Kasumi-1 (cell line): ENCODE data around the gene COL4A2.
A peak's percentile ranks its signal among the peaks of the same experiment; 100 is the strongest.

ENCODE experiments used
- DNase-seq, 2 experiments: peaks; one replicate each; lab custom pipeline; 2025; lab: John Stamatoyannopoulos, UW

COL4A2 gene

DNA sequence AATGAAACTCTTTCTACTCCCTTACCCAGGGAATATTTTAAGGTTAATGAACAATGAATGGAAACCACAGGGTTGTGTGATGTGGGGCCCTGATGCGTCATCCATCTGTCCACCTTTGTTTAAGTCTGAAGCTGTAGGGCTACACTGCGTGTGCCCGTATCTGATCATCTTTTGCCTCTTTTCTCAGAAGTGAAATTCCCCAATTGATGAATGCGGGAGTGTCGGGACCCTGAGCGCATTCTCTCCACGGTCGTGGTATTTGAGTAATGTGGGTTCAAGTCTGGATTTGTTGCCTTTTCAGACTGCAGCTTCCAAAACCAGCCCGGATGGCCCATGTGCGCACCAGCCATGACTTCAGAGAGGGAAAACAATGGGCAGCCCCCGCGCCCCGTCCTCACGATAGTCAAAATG, 112.3 kb downstream of the COL4A2 start:
- no peak for DNase-seq

DNA sequence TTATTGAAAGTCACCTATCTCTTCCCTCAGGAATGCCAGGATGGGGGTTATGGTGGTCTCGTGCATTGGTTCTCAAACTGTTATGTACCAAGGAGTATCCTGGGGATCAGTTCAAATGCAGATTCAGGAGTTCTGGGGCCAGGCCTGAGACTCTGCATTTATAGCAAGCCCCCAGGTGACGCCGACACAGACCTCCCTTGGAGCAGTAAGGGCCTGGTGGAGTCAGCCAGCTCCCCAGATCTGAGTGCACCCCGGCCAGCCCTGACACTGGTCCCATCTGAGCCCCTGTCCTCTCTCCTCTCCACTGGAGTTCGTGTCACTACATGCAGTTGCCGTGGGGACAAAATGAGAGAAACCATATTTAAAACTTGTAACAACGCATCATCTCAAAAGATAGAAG, 112.9 kb downstream of the COL4A2 start:
- DNase-seq = no peak

DNA sequence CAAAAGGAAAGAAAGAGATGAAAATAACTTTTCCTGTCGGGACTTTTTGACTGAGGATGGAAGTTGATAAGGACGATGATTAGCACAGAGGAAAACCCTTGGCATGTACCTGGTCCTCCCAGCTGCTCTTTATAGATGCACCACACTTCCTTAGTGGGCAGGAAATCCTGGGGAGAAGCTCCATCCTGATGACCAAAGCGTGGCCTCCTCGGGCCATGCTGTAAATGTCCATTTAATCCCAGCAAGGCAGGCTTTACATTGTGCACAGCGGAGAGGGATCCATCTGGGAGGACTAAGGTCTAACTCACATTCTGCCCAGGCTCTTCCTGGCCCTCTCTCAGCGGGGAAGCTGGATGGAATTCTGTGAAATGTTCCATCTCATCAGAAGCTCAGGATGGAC, 113.5 kb downstream of the COL4A2 start:
- no peak for DNase-seq

DNA sequence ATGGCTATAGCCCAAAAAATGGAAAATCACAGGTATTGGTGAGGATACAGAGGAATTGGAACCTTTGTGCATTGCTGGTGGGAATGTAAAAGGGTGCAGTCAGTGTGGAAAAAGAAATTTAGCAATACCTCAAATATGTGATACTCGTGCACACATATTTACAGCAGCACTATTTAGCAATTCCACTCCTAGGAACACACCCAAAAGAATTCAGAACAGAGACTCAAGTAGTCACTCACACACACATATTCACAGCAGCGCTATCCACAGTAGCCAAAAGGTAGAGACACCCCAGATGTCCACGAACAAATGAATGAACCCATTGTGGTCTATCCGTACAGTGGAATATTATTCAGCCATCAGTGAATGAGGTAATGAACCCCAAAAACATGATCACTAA, 114.0 kb downstream of the COL4A2 start:
- DNase-seq = no peak

DNA sequence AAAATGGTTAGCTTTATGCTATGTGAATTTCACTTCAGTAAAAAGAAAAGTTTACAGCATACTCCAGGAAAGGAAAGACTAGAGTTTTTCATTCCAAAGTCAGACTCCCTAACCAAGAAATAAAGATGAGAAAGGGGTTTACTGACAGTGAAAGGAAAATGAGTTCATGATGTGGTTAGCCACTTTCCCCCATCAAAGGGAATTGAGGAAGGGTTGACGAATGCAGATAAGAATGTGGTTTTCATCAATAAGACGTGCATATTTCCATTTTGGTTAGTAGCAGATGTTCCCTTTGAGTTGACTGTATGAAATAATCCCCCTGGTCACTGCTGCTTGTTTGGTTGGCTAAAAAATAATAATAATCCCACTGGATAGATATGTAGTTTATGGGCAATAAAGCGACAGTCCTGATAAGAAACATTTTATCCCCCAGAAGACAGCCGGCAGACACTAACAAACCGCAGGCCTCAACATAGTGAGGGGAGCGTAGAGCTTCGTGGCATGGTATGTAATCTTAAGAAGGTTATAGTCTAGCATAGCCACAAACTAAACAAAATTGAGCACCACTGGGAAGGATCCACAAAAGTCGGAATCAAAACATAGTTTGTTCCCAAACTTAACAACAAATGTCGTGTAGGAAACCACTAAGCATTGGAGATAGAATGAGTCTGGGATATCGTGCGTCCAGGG, 114.8 kb downstream of the COL4A2 start:
- DNase-seq = peak; percentile 71 to 82

DNA sequence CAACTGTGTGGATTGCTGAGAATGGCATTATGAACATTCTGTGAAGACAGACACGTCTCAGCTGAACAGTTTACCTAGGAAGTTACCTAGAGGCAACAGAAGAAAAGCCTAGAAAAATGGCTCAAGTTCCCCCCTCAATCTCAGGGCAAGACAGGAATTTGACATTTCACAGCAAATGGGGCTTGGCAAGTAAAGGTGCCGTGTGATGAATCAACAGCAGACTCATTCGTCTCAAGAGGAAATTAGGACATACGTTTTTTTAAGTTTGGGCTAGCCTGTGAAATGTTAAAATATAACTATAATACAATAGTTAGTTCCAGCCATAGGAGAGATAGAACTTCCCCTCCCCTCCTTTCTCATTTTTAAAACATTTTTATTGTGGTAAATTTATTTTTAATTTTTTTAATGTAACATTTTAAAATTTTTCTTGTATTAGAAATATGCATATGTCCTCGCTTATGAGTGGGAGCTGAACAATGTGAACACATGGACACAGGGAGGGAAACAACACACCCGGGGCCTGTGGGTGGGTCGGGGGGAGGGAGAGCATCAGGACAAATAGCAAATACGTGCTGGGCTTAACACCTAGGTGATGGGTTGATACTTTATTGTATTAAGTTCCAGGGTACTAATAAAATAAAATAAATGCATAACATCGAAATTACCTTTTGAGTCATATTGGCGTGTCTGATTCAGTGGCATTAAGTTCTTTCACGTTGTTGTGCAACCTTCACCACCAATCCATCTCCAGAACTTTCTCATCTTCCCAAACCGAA, 116.0 kb downstream of the COL4A2 start:
- no peak for DNase-seq

DNA sequence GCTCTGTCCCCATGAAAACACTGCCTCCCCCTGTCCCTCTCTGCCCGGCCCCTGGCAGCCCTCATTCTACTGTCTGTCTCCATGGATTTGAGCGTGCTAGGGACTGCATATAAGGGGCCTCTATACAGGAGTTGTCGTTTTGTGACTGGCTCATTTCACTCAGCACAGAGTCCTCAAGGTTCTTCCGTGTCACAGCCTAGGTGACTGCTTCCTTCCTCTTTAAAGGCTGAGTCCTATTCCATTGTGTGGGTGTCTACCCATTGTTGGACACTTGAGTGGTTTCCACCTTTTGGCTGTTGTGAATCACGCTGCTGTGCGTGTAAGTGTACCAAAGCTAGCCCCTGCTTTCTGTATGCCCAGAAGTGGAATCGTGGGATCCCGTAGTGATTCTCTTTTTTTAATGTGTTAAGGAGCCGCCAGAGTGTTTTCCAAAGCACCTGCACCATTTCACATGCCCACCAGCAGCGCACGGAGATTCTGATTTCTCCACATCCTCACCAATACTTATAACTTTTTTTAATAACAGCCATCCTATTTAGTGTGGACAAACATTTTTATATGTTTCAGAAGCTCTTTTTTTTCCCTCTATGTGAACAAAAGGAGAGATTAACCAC, 116.7 kb downstream of the COL4A2 start:
- DNase-seq = no peak

DNA sequence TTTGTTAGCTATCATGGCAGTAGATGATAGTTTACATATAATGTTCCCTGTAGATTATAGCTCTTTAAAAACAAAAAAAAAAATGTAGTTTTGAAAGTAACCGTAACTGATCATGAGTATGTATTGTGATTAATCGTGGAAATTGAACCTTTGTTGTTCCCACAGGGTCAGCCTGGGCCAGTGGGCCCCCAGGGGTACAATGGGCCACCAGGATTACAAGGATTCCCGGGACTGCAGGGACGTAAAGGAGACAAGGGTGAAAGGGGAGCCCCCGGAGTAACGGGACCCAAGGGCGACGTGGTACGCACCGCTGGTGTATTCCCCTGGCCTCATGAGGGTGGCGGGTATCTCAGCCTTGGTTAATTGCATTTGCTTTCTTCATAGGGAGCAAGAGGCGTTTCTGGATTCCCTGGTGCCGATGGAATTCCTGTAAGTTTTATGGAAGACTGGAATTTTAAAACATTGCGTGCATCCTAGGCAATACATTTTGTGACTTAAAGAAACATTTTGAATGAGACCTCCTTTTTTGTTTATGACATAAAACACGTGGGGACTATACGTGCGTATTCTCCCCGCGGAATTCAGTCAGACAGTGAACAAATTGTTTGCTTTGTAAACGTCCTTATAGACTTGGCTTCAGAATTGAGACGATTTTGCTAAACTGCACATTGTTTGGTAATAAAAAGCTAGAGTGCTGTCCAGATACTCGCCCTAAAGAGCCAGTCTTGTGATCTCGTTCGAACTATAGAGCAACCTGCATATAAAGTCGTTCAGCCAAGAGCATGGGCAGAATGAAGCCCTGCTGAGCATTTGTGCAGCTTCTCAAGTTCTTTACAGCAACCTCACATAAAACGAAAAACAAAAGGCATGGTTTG, 117.7 kb downstream of the COL4A2 start:
- no peak for DNase-seq

DNA sequence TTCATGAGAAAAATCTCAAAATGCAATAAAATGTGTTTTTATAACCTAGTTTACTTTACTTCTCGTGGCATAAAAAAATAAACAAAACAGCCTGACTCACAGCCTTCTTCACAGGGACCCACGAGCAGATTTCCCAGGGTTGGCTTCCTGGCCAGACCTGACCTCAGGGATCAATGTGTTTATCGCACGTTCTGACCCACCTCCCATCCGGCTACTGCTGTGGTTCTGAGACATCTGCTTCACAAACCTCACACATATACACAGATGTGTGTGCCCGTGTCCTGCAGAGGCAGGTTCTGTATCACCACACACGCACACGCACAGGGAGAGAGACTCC, 118.3 kb downstream of the COL4A2 start:
- no peak for DNase-seq

DNA sequence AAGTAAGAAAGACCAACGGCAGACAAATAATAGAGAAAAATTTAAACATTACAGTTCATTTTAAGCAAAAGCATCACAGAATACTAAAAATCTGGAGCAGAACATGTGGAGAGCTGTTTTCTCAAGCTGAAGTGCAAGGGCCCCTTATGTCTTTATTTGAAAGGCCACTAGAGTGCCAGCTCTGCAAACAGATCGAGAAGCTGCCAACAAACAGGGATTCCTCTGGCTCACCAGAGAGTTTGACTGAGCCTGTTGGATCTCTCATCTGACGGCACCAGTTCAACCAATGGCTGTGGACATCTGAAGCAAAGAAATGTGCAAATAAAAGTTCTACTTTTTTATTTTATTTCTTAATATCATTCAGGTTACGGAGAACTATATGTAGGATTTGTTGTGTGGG, 119.7 kb downstream of the COL4A2 start:
- no peak for DNase-seq

DNA sequence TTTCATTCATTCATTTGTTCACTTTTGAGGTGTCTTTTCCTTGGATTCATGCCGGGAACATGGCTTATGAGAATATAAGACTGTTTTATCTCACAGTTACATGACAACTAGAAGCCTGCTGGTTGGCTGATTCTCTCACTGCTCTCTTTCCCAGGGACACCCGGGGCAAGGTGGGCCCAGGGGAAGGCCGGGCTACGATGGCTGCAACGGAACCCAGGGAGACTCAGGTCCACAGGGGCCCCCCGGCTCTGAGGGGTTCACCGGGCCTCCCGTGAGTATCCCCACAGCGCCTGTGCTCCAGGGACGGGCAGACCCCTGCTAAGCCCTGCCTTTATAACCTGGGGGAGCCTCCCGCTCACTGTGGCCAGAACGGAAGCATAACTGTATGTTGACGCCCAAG, 121.2 kb downstream of the COL4A2 start:
- DNase-seq = no peak

DNA sequence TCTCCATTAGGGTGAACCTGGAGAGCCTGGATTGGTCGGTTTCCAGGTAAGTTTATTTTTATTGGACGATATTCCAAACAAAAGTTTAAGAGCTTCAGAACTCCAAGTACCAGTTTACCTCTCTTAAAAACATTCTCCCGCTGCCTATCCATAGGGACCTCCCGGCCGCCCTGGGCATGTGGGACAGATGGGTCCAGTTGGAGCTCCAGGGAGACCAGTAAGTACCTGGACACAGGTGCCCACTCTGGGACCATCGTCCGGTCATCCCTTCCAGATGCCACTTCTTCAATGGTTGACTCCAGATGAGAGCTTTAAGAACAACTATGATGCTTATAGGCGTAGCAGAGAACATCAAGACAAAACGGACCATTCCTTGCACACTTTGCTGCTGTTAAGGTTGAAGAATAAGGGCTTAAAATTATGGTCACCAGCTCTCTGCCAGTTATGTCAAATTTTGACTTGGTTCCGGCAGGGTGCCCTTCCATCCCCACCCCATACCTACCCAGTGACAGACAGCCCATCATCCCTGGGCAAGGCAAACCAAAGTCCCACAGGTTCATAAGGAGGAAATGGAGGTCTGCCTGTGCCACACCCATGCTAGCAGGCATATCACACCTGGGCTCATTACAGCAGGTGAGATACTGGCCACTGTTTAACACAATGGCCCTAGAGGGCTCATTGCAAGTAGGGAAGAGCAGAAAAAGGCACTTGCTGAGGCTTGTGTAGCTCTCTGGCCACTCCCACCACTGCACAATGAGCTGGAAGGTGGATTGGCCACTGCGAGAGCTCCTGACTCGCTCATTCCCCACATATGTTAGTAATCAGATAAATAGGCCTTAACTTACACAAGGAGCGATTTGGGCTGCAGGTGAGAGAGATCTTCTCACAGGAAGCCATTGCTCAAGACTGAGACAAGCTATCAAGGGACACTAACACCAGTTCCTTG, 123.6 kb downstream of the COL4A2 start:
- no peak for DNase-seq

DNA sequence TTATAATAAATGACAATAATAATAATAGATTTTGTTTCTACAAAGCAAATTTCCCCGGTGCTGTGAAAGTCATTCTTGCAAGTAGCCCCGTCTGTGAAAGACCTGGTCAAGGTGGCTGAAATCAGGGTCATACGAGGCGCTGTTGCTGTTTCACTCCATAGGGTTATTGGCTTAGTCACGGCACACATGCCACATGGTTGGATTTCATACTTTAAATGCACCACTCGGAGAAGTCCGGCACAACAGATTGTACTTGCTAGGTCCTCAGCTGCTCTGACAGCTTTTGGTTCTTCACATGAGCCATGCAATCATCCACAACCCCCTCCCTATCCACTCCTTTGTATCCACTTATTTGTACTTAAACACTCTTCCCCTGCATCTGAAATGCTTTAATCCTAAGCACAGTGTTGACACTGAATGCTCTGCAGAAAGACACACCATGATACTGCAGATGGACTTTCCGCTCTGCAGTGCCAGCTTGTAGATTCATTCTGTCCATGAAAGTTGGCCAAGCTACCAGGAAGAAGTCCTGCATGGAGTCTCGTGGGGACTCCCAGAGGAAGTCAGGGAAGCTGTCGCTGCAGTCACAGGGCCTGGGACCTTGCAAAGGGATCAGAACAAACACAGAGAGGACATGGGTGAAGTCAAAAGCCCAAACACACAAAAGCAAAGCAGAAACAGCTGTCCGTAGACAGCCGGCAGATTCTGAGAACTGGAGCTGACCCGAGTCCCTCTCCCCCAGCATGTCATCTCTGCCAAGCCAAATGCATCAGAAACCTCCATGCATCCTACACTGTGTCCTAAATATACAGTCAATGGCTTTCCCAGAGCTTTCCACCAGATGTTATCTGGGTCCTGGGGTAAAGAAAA, 124.6 kb downstream of the COL4A2 start:
- no peak for DNase-seq

DNA sequence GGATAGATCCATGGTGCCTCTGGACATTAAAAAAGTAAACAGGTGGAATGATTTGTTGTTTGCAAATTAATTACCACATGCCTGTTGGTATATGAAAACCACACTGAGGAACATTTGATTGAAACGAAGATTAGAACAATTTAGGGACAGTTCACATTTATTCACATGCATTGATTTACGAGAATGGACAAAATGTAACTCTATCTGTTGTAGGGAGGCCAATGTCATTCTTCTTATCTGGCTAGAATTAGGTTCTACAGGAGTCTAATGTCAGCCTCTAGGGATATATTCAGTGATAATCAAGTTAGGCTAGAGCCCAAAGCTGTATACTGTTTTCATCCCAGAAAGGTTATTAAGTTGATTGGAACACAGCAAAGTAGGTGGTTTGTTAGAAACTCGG, 125.4 kb downstream of the COL4A2 start:
- no peak for DNase-seq

DNA sequence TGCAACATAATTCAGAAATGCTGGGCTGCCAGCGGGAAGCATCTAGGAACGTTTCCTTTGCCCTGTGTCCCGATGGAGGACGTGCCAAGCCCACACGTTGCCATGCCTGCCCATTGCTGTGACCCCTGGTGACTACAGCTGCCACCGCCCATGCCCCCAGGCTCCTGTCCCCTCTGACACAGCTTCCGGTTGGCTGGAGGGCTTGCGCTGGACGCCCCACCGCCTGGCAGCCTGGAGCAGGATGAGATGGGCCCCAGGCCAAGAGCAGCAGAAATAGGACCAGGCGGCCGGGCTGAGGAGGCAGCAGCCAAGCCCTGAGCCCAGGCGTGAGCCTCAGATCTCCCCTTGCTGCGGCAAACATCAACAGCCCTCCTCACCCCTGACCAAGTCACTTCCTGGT, 125.9 kb downstream of the COL4A2 start:
- no peak for DNase-seq

DNA sequence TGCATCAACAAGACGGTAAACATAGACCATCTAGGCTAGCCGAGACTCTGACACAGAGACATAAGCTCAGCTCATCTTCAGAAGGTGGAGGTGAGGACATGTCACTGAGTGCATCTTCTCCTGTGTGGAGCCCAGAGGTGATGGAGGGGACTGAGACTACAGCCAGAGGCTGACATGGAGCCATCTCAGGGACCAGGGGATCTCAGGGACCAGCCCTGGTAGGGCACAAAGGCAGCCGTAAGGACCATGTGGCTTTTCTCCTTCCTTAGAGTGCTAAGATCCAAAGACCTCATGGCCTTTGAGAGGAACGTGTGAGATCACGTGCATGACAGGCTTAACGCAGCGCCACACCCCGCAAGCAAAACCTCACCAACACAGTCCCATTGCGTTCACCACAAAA, 127.5 kb downstream of the COL4A2 start:
- no peak for DNase-seq

DNA sequence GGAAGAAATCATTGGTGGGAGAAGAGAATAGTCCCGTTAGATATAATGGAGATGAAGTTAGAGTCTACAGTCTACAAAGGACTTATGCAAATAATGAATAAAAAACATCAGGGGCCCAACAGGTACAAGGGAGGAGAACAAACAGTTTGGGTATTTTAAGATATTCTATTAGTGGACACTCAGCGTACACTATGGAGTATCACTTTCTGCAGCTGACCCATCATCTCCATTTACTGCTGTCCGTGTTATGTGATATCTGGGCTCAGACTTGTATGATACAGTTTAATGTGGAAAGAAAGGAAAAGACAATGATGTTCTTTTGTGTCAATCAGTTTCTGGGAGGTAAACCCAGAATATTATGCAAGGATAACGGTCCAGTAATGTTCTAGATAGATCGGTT, 128.2 kb downstream of the COL4A2 start:
- no peak for DNase-seq

DNA sequence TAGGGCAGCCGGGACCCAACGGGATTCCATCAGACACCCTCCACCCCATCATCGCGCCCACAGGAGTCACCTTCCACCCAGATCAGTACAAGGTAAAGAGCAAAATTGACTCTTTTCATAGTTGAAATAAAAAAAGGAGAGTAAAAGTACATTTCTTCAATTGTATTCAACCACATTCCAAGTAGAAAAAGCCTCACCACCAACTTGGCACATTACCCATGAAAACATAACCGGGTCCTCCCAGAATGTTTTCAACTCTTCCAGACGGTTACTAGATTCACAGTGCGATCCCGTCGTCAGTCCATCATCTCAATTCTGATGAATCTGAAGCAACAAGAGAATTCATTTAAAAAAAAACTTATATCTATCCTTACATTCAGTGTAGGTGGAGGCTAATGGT, 129.2 kb downstream of the COL4A2 start:
- DNase-seq = no peak

DNA sequence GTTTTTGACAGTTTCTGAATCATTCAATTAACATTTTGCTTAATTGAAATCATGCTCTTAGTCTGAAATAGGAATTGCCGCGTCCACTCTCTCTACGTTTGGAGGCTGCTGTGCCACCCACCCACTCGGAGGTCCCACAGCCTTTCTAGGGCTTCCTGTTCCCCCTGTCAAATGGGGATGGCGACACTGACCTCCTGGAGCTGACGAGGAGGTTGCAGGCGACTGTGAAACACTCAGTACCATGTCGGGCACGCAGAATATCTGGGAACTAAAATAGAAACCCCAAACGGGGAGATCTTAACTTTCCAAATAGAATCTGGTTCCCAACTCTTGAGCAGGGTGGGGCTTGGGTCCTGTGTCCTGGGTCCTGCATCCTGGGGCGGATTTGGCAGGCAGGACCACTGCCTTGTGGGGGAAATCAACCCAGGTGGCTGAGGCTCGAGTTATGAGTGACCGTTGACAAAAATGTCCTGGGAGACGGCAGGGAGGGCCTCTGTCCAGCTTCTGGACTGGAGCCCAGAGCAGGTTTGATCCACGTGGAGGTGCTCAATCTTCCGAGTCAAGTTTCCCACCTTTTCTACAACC, 129.8 kb downstream of the COL4A2 start:
- no peak for DNase-seq

DNA sequence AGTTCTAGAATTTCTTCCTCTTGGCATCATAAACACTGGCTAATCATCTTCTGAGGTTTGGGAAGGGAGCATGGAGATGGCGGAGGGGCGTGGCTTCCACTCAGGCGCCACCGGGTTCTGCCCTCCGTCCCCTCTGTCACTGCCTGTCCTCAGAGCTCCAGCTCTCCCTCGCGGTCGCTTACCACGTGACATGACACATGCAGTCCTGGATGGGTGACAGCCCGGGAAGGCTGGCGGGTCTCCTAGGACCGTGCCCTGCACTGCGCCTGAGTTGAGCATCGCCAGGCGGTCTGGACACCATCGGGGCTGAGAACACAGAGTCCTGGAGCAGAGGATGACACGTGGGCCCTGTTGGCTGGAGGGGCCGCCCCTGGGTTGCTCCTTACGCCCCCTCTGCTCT, 131.1 kb downstream of the COL4A2 start:
- no peak for DNase-seq
